ENCODE measurements around the gene RBM17. TPM values are rescaled to one million over a fixed set of nuclear protein-coding genes. Genes with fewer than 3 reads are reported as not detected.

Gene RBM17
- total RNA-seq, 2 experiments from 2014 or later = 213 to 217 TPM

GRCh38 chr10:6146921-6147320 is 58.1 kb downstream of the RBM17 start:
- ChIA-PET CTCF (interaction anchor here (1.0 to 3.2 kb wide), 4 partner anchors 9 to 255 kb away, joined by 3 to 13 read pairs (median 4); no protein-coding TSS in a partner anchor), POLR2A (interaction anchor here (0.7 to 1.4 kb wide), 5 partner anchors 10 to 412 kb away, joined by 3 to 4 read pairs (median 3); partner anchors contain the start of gene PFKFB3)
- Mint-ChIP-seq H3K4me1 (ENCODE audit: low read depth) (peaks cover 77% of the 10 kb centered on the region), H3K9me3 (ENCODE audit: insufficient read depth) (no peaks in the 10 kb centered on the region), H3K36me3 (ENCODE audit: low read depth) (peaks cover 29% of the 10 kb centered on the region), H3K27ac (peak overlapping the region; percentile 57), H3K4me3 (peak overlapping the region; percentile 79), H3K27me3 (ENCODE audit: low read depth) (no peaks in the 10 kb centered on the region)
- ATAC-seq (no peak), DNase-seq (no peak)

- POLR2A ChIA-PET = interaction anchor here (0.8 to 1.7 kb wide), 4 partner anchors 13 to 254 kb away, joined by 3 to 9 read pairs (median 4); partner anchors contain the start of gene PFKFB3
- Mint-ChIP-seq H3K4me1 (ENCODE audit: low read depth) (peaks cover 76% of the 10 kb centered on the region), H3K27me3 (ENCODE audit: low read depth) (no peaks in the 10 kb centered on the region), H3K9me3 (ENCODE audit: insufficient read depth) (no peaks in the 10 kb centered on the region), H3K27ac (peak overlapping the region; percentile 12), H3K36me3 (ENCODE audit: low read depth) (peaks cover 31% of the 10 kb centered on the region), H3K4me3 (no peak overlapping the region)
- ATAC-seq = no peak
- no peak for DNase-seq
- CTCF ChIA-PET = interaction anchor here (0.6 to 3.2 kb wide), 4 partner anchors 10 to 253 kb away, joined by 3 to 13 read pairs (median 3); partner anchors contain the start of gene PFKFB3
Observed at GRCh38 chr10:6148251-6148701, 59.4 kb downstream of the RBM17 start.

GRCh38 chr10:6148908-6149307 is 60.1 kb downstream of the RBM17 start:
- no peak overlapping the region for H3K4me3 Mint-ChIP-seq
- H3K9me3 Mint-ChIP-seq (ENCODE audit: insufficient read depth) = no peaks in the 10 kb centered on the region
- DNase-seq = no peak
- H3K4me1 Mint-ChIP-seq (ENCODE audit: low read depth) = peaks cover 71% of the 10 kb centered on the region
- no peaks in the 10 kb centered on the region for H3K27me3 Mint-ChIP-seq (ENCODE audit: low read depth)
- peak overlapping the region; percentile 31 for H3K27ac Mint-ChIP-seq
- H3K36me3 Mint-ChIP-seq (ENCODE audit: low read depth) = peaks cover 31% of the 10 kb centered on the region
- CTCF ChIA-PET = interaction anchor here (3.2 to 3.5 kb wide), 2 partner anchors 53 to 253 kb away, joined by 13 to 16 read pairs; partner anchors contain the start of gene PFKFB3
- no peak for ATAC-seq
- POLR2A ChIA-PET = interaction anchor here (0.6 to 1.7 kb wide), 3 partner anchors 15 to 54 kb away, joined by 3 to 9 read pairs (median 3); partner anchors contain the start of gene PFKFB3

GRCh38 chr10:6151087-6151977 is 62.5 kb downstream of the RBM17 start:
- Mint-ChIP-seq H3K4me3 (peak overlapping the region; percentile 67), H3K27me3 (ENCODE audit: low read depth) (no peaks in the 10 kb centered on the region), H3K27ac (peak overlapping the region; percentile 86), H3K9me3 (ENCODE audit: insufficient read depth) (no peaks in the 10 kb centered on the region), H3K36me3 (ENCODE audit: low read depth) (peaks cover 31% of the 10 kb centered on the region), H3K4me1 (ENCODE audit: low read depth) (peaks cover 62% of the 10 kb centered on the region)
- peak; percentile 84 for ATAC-seq
- ChIA-PET POLR2A (interaction anchor here (0.6 to 3.0 kb wide), 4 partner anchors 12 to 446 kb away, joined by 3 to 9 read pairs (median 5); partner anchors contain the start of gene PFKFB3), CTCF (interaction anchor here (0.5 to 4.9 kb wide), 34 partner anchors 9 to 1952 kb away, joined by 3 to 36 read pairs (median 6); partner anchors contain the start of gene PFKFB3)
- DNase-seq = peak; percentile 73

GRCh38 chr10:6153845-6154244 is 65.0 kb downstream of the RBM17 start:
- no peak for DNase-seq
- H3K4me3 Mint-ChIP-seq = no peak overlapping the region
- H3K9me3 Mint-ChIP-seq (ENCODE audit: insufficient read depth) = no peaks in the 10 kb centered on the region
- no peaks in the 10 kb centered on the region for H3K27me3 Mint-ChIP-seq (ENCODE audit: low read depth)
- no peak overlapping the region for H3K27ac Mint-ChIP-seq
- peaks cover 12% of the 10 kb centered on the region for H3K36me3 Mint-ChIP-seq (ENCODE audit: low read depth)
- ChIA-PET POLR2A (interaction anchor here (0.9 to 1.3 kb wide), 2 partner anchors 10 kb away, joined by 3 to 5 read pairs; no protein-coding TSS in a partner anchor), CTCF (interaction anchor here (1.1 to 4.9 kb wide), 4 partner anchors 8 to 248 kb away, joined by 4 to 36 read pairs (median 16); partner anchors contain the start of gene PFKFB3)
- no peak for ATAC-seq
- peaks cover 37% of the 10 kb centered on the region for H3K4me1 Mint-ChIP-seq (ENCODE audit: low read depth)

GRCh38 chr10:6154566-6154965 is 65.7 kb downstream of the RBM17 start:
- Mint-ChIP-seq H3K27me3 (ENCODE audit: low read depth) (no peaks in the 10 kb centered on the region), H3K4me3 (no peak overlapping the region), H3K27ac (no peak overlapping the region), H3K4me1 (ENCODE audit: low read depth) (peaks cover 32% of the 10 kb centered on the region), H3K9me3 (ENCODE audit: insufficient read depth) (no peaks in the 10 kb centered on the region), H3K36me3 (ENCODE audit: low read depth) (peaks cover 10% of the 10 kb centered on the region)
- ChIA-PET POLR2A (interaction anchor here (0.9 kb wide), 1 partner anchor 9 kb away, joined by 3 read pairs; no protein-coding TSS in a partner anchor), CTCF (interaction anchor here (1.1 to 1.2 kb wide), 2 partner anchors 48 to 49 kb away, joined by 3 to 4 read pairs; partner anchors contain the start of gene PFKFB3)
- ATAC-seq = no peak
- no peak for DNase-seq

- ChIA-PET POLR2A (no interaction called here), CTCF (interaction anchor here (0.7 to 1.5 kb wide), 3 partner anchors 9 to 243 kb away, joined by 3 to 4 read pairs (median 3); no protein-coding TSS in a partner anchor)
- DNase-seq = no peak
Observed at GRCh38 chr10:6158276-6158675, 69.4 kb downstream of the RBM17 start.

GRCh38 chr10:6161921-6162320 is 73.1 kb downstream of the RBM17 start:
- CTCF ChIA-PET = interaction anchor here (0.6 to 5.2 kb wide), 9 partner anchors 10 to 244 kb away, joined by 3 to 36 read pairs (median 4); partner anchors contain the start of gene PFKFB3
- Mint-ChIP-seq H3K27ac (no peak overlapping the region), H3K4me3 (no peak overlapping the region), H3K4me1 (ENCODE audit: low read depth) (peaks cover 34% of the 10 kb centered on the region), H3K36me3 (ENCODE audit: low read depth) (peaks cover 14% of the 10 kb centered on the region), H3K27me3 (ENCODE audit: low read depth) (no peaks in the 10 kb centered on the region), H3K9me3 (ENCODE audit: insufficient read depth) (no peaks in the 10 kb centered on the region)
- ATAC-seq (no peak), DNase-seq (no peak)
- POLR2A ChIA-PET = interaction anchor here (0.5 to 2.9 kb wide), 3 partner anchors 25 to 887 kb away, joined by 3 to 15 read pairs (median 5); partner anchors contain the start of gene PFKFB3

More at GRCh38 chr10:6158276-6158675, 69.4 kb downstream of the RBM17 start:
- H3K9me3 Mint-ChIP-seq (ENCODE audit: insufficient read depth) = no peaks in the 10 kb centered on the region
- no peak for ATAC-seq
- no peaks in the 10 kb centered on the region for H3K27me3 Mint-ChIP-seq (ENCODE audit: low read depth)
- peaks cover 3% of the 10 kb centered on the region for H3K36me3 Mint-ChIP-seq (ENCODE audit: low read depth)
- no peak overlapping the region for H3K4me3 Mint-ChIP-seq
- peaks cover 14% of the 10 kb centered on the region for H3K4me1 Mint-ChIP-seq (ENCODE audit: low read depth)
- H3K27ac Mint-ChIP-seq = no peak overlapping the region

- Mint-ChIP-seq H3K27me3 (ENCODE audit: low read depth) (no peaks in the 10 kb centered on the region), H3K4me3 (peak overlapping the region; percentile 59), H3K9me3 (ENCODE audit: insufficient read depth) (no peaks in the 10 kb centered on the region), H3K4me1 (ENCODE audit: low read depth) (peaks cover 39% of the 10 kb centered on the region), H3K27ac (peak overlapping the region; percentile 62), H3K36me3 (ENCODE audit: low read depth) (peaks cover 23% of the 10 kb centered on the region)
- ChIA-PET CTCF (interaction anchor here (0.9 to 5.2 kb wide), 12 partner anchors 9 to 244 kb away, joined by 3 to 36 read pairs (median 4); partner anchors contain the start of gene PFKFB3), POLR2A (interaction anchor here (0.5 to 2.9 kb wide), 10 partner anchors 8 to 887 kb away, joined by 3 to 15 read pairs (median 4); partner anchors contain the start of gene PFKFB3)
- ATAC-seq (no peak), DNase-seq (no peak)
Observed at GRCh38 chr10:6162589-6163356, 73.9 kb downstream of the RBM17 start.

- POLR2A ChIA-PET = interaction anchor here (0.8 to 2.9 kb wide), 11 partner anchors 8 to 246 kb away, joined by 3 to 15 read pairs (median 4); partner anchors contain the start of gene PFKFB3
- peaks cover 39% of the 10 kb centered on the region for H3K4me1 Mint-ChIP-seq (ENCODE audit: low read depth)
- no peaks in the 10 kb centered on the region for H3K9me3 Mint-ChIP-seq (ENCODE audit: insufficient read depth)
- peak overlapping the region; percentile 98 for H3K27ac Mint-ChIP-seq
- H3K4me3 Mint-ChIP-seq = peak overlapping the region; percentile 96
- peaks cover 24% of the 10 kb centered on the region for H3K36me3 Mint-ChIP-seq (ENCODE audit: low read depth)
- peak; percentile 93 for DNase-seq
- CTCF ChIA-PET = interaction anchor here (0.6 to 5.2 kb wide), 10 partner anchors 10 to 243 kb away, joined by 3 to 36 read pairs (median 3); partner anchors contain the start of gene PFKFB3
- ATAC-seq = peak; percentile 97
- no peaks in the 10 kb centered on the region for H3K27me3 Mint-ChIP-seq (ENCODE audit: low read depth)
Observed at GRCh38 chr10:6163364-6164270, 74.8 kb downstream of the RBM17 start.

All from activated CD8-positive, alpha-beta T cell treated with anti-CD3 and anti-CD28 coated beads, Interleukin-2, amount 10 ng/mL, durations not matched to agents 7 days and 5 days (primary cell).